ENCODE results near the gene CIAO2B.
"Not testable (repeated sequence)": the region's sequence is repeated elsewhere in the genome, so short reads cannot be mapped to it uniquely, and the experiment has no call there.

The CIAO2B gene

GRCh38 chr16:66934138-66934838 lies at the start of gene CIAO2B:
TSS of gene CIAO2B (minus strand) at chr16:66934402. CDS start at chr16:66934364, 38 bp downstream.
- peak; percentile 37 for DNase-seq

- no peak for DNase-seq
Observed at GRCh38 chr16:66983033-66983432, 48.8 kb upstream of the CIAO2B start.

DNA sequence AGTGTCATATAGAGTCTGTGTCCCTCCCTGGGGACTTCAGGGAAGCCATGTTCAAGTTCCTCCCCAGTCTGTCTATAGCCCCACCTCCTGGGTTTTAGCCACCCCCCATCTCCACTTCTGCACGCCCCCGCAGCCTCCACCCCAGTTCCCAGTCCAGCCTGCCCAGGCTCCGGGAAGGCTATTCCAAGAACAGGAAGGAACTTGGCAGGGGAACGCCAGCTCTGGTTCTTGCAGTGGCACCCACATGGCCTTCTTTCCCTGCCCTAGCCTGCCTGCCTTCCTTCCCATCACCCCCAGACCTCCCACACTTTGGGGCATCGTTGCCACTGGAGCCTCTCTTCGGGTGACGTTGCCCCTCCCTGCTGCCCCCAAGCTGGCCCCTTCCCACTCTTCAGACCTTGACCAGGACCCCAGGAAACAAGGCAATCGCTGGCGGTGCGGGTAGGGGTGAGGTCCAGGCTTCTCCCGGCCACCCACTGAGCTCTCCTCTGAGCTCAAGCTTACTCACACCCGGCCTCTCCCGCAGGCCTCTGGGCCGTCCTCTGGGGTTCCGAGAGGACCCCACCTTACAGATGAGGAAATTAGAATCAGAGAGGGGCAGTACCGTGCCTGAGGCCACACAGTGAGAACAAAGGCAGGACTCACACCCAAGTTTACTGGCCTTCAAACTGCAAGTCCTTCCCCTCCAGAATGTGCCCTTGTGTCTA lies 45.0 kb upstream of the CIAO2B start:
- DNase-seq, result no peak

DNA sequence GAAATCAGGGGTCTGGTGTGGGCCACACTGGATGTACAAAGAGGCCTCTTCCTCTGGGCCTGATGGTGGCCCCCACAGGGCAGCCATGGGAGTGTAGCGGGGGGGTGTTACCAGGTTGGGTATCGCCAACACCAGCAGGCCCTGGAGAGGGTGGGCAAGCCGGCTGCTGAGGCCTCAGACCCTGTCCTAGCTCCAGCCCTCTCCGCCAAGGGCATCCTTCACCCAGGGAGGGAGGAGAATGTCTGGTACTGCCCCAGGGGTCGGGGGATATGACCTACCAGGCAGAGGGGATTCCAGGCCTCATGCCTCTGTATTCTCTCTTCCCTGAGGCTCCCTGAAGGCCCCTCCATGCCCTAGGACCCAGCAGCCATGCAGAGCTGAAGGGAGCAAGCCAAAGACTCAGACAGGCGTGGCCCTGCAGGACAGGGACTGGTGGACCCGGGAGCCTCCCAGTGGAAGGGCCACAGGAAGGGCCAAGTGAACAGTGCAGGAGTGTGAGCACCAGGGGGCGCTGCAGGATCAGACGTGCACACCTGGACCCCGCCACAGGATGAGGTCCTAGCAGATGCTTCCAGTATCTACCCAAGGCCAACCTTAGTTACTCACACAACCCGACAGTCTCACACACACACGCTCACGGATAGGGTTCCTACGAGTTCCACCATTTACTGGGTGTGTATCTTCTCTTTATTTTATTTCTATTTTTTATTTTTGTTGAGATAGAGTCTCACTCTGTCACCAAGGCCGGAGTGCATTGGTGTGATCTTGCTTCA lies 43.3 kb upstream of the CIAO2B start:
- peak; percentile 66 for DNase-seq

- DNase-seq, result no peak
Observed at GRCh38 chr16:66976746-66977145, 42.5 kb upstream of the CIAO2B start.

DNA sequence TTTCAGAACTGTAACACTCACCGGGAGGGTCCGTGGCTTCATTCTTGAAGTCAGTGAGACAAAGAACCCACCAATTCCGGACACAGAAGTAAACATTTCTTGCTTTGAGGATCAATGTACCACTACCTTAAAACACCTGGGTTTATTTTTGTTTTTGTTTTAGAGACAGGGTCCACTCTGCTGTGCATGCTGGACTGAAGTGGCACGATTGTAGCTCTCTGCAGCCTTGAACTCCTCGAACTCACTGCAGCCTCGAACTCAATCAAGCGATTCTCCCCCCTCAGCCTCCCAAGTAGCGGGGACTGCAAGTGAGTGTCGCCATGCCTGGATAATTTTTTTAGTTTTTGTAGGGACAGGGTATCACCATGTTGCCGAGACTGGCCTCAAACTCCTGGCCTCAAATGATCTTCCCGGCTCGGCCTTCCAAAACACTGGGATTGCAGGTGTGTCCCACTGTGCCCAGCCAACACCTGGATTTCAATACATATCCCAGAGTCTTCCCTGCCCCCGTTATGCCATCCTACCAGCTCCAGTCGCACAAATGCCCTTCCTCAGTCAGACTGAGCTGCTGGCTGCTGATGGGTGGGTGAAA lies 41.2 kb upstream of the CIAO2B start:
- peak; percentile 13 for DNase-seq

DNA sequence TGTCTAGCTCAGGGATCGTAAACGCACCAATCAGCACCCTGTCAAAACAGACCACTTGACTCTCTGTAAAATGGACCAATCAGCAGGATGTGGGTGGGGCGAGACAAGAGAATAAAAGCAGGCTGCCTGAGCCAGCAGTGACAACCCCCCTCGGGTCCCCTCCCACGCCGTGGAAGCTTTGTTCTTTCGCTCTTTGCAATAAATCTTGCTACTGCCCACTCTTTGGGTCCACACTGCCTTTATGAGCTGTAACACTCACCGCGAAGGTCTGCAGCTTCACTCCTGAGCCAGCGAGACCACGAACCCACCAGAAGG lies 40.7 kb upstream of the CIAO2B start:
- DNase-seq, result peak; percentile 71

GRCh38 chr16:66974156-66974931 lies 40.1 kb upstream of the CIAO2B start:
- DNase-seq, result not testable (repeated sequence)

GRCh38 chr16:66973716-66974115 lies 39.5 kb upstream of the CIAO2B start:
- DNase-seq, result no peak

DNA sequence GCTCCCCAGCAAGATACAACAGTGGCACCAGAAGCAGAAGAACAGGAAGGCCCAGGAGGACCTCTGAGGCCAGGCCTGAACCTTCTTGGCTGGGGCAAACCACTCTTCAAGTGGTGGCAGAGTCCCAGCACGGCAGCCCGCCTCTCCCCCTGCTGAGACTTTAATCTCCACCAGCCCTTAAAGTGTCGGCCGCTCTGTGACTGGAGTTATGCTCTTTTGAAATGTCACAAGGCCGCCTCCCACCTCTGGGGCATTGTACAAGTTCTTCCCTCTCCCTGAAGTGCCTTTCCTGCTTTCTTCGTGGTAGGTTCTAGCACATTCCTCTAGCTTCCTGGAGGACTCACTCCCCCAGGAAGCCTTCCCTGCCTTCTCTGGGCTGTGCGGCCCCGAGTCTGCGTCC lies 38.8 kb upstream of the CIAO2B start:
- DNase-seq, result no peak

- no peak for DNase-seq
Observed at GRCh38 chr16:66970775-66971720, 36.8 kb upstream of the CIAO2B start.

GRCh38 chr16:66968847-66969246 lies 34.6 kb upstream of the CIAO2B start:
- no peak for DNase-seq

DNA sequence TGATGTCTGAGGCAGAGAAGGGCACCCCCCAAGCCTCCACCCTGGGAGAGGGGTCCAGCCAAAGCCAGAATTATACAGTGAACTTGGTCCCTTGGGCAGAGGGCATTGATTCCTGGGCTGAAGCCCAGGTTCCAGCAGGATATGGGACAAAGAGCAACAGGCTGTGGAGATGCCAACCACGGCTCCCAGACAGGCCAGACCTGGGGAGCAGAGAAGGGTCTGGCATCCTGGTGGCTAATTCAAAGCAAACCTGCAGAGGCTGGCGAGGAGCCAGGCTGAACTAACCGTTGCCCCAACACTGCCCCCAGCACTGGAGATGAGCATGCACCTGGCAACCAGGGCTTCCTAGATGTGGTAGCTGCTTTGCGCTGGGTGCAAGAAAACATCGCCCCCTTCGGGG lies 29.8 kb upstream of the CIAO2B start:
- DNase-seq, result no peak

- DNase-seq, result no peak
Observed at GRCh38 chr16:66961914-66962313, 27.7 kb upstream of the CIAO2B start.

GRCh38 chr16:66961065-66961744 lies 27.0 kb upstream of the CIAO2B start, which contains the start of gene CES3:
TSS of gene CES3 (plus strand) at chr16:66961266. CDS start at chr16:66961308, 42 bp downstream.
- DNase-seq, result peak; percentile 68

GRCh38 chr16:66960270-66960669 lies 26.1 kb upstream of the CIAO2B start:
- no peak for DNase-seq

GRCh38 chr16:66959704-66960161 lies 25.5 kb upstream of the CIAO2B start:
- DNase-seq, result no peak

DNA sequence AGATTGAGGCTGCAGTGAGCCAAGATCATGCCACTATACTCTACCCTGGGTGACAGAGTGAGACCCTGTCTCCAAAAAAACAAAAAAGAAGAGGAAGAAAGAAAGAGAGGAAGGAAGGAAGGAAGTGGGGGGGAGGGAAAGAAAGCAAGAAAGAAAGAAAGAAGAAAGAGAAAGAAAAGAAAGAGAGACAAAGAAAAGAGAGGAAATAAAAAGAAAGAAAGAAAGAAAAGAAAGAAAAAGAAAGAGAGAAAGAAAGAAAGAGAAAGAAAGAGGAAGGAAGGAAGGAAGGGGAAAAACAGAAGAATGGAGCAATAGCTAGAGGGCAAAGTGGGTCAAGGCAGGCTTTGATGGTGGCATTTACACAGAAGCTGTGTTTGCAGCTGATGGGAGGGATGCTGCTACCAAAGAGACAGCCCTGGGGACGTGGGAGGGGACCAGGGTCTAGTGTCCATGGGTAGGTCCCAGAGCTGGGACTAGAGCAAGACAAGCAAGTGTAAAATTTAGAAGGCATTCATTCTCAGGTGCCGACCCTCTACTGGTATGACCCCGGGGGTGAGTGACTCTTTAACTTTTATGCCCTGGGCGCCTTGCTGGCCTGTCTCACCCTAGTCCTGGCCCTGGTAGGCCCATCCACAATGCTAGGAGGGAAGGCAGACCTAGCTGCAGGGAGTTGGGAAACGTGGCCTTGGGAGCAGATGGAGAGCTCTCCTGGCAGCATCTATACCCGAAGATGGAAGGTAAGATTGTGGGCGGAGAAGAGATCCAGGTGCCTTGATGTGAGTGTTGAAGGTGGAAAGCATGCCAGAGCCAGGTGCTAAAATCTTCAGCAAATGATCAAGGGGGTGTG lies 24.9 kb upstream of the CIAO2B start:
- DNase-seq, result no peak

DNA sequence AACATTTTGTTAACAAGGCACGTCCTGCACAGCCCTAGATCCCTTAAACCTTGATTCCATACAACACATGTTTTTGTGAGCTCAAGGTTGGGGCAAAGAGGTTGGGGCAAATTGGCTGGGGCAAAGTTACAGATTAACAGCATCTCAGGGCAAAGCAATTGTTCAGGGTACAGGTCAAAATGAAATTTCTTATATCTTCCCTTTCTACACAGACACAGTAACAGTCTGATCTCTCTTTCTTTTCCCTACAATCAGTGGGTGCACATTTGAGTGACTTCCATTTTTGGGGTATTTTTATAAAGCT lies 21.9 kb upstream of the CIAO2B start:
- DNase-seq, result not testable (repeated sequence)

Data from SHP77 treated with DMSO at 0.1 percent for 48 hours (cell line).